A549 treated with AZD9567 at 1 μM for 4 hours (cell line): ENCODE measurements around the gene DYRK2. TPM values are rescaled to one million over a fixed set of nuclear protein-coding genes. Genes with fewer than 3 reads are reported as not detected.

Experiments used
- total RNA-seq: library from RNA; stranded (reverse); fragments of 200-300 nt; extraction: Qiagen RNA extraction; gene quantifications from 5 replicates; pipeline ENCODE4 v1.2.3, GENCODE V29; 2022; ENCODE audit not compliant: insufficient read depth

The DYRK2 gene
- 9.3 to 14.3 TPM (median 11.6 TPM) in 5 replicates for total RNA-seq

GRCh38 chr12:67648521-67649260 is at the start of gene DYRK2:
Gene DYRK2, plus strand, starts transcription at chr12:67648745. Its CDS starts 389 bp downstream, at chr12:67649134.

